Head of caudate nucleus (tissue), 42 donors: ENCODE measurements around the gene OLFM2.

ENCODE experiments used
- DNase-seq, 42 donors: peaks; one replicate each; pipeline versions ENCODE4 v3.0.0 to v3.0.0-alpha.2; 2020 to 2021; ENCODE audit warnings: mixed read lengths in 7 of 42
- intact Hi-C: fragments of 100-400 bp; cut with DNase I; formaldehyde crosslinking; loops from one replicate; pipeline ENCODE4 v1.15.0; 2022

The OLFM2 gene

DNA sequence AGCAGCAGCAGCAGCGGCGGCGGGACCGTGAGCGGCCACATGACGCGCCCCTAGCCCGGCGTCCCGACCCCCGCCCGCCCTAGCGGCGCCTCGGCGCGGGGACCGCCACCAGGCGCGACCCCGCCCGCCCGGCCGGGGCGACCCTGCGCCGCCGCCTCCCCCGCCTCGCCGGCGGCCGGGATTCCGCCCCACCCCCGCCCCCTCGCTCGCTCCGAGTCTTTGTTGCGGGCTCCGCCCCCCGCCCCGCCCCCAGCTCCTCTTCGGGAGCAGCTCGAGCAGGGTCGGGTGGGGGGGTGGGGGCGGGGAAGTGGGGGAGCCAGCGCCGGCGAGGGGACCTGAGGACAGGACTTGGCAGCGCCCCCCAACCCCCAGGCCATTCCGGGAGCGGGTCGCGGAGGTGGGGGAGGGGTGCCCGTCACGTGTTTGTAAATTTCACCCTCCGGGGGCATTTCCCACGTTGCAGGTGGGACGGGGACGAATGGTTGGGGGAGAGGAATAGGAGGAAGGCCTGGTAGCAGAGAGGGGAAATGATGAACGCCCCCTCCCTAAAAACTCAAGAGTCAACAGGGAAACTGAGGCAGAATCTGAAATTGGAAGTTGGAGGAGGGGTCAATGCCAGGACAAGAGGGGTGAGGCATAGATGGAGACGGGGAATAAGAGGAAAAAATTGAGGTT is at the start of gene OLFM2:
TSS of gene OLFM2 (minus strand) at position 190 of the 675 bp plus-strand sequence. CDS start at position 41, 149 bp downstream.
- intact Hi-C loops, result loop anchor here (10.0 kb wide), 2 partner anchors 158 to 318 kb away; partner anchors contain the start of gene MRPL4

GRCh38 chr19:9981406-9982260 is 45.3 kb upstream of the OLFM2 start:
- intact Hi-C loops, result no loop called here
- DNase-seq, result no peak

More for the DNA sequence above, at the start of gene OLFM2:
- DNase-seq, result peak in 28 of 42 donors; percentile 16 to 66 (median 44)

- DNase-seq, result no peak
- intact Hi-C loops, result no loop called here
These were observed 35.8 kb upstream of the OLFM2 start for GRCh38 chr19:9972103-9972502.

GRCh38 chr19:9971166-9971897 is 35.0 kb upstream of the OLFM2 start:
- DNase-seq, result no peak
- intact Hi-C loops, result no loop called here

DNA sequence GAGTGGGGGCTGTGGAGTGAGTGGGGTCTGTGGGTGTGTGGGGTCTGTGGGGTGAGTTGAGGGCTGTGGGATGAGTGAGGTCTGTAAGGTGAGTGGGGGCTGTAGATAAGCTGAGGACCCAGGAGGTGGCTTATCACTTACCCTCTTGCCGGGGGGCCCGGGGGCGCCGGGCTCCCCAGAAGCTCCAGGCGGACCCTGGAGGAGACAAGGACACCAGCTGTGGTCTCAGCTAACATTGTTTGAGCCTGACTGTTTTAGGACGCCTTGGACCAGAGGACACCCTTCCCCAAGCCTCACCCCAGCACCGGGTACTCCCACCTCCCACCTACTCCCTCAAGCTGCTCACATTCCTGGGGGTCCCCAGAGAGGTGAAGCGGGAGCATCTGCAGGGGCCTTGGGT is 34.2 kb upstream of the OLFM2 start:
- intact Hi-C loops, result no loop called here
- DNase-seq, result no peak

- intact Hi-C loops, result no loop called here
- DNase-seq, result no peak
These were observed 33.3 kb upstream of the OLFM2 start for GRCh38 chr19:9969688-9969975.

- no peak for DNase-seq
- intact Hi-C loops, result no loop called here
These were observed 32.7 kb upstream of the OLFM2 start for GRCh38 chr19:9968820-9969687.

- intact Hi-C loops, result no loop called here
- DNase-seq, result no peak
These were observed 31.0 kb upstream of the OLFM2 start for GRCh38 chr19:9967326-9967725.

DNA sequence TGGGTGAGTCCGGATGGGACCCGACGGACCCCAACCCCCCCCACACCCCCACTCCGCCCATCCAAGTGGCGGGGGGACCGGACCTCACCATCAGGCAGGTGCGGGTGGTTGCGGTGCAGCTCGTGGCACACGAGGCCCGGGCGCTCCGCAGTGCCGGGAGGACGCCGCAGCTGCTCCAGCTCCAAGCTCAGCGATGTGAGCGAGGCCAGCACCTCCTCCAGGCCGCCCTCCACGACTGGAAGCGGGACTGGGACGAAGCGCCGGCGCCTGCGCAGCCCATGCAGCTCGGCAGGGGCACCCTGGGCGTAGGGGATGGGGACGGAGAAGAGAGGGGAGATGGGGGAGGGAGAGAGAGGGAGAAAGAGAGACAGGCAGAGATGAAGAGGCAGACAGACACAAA is 30.1 kb upstream of the OLFM2 start:
- no peak for DNase-seq
- intact Hi-C loops, result no loop called here

DNA sequence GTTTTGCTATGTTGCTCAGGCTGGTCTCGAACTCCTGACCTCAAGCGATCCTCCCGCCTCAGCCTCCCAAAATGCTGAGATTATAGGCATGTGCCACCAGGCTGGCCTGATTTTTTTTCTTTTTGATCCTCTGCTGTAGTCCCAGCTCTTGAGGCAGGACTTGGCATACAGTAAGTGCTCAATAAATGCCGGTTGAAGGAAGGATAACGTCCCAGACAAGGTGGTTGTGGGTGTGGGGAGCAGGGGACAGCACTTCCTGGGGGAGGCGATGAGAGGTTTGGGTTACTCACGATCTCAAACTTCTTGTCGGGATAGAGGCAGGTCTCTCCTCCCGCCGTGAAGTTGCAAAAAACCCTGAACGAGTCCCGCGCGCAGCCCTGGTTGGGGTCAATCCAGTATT is 29.7 kb upstream of the OLFM2 start:
- no peak for DNase-seq
- intact Hi-C loops, result no loop called here

DNA sequence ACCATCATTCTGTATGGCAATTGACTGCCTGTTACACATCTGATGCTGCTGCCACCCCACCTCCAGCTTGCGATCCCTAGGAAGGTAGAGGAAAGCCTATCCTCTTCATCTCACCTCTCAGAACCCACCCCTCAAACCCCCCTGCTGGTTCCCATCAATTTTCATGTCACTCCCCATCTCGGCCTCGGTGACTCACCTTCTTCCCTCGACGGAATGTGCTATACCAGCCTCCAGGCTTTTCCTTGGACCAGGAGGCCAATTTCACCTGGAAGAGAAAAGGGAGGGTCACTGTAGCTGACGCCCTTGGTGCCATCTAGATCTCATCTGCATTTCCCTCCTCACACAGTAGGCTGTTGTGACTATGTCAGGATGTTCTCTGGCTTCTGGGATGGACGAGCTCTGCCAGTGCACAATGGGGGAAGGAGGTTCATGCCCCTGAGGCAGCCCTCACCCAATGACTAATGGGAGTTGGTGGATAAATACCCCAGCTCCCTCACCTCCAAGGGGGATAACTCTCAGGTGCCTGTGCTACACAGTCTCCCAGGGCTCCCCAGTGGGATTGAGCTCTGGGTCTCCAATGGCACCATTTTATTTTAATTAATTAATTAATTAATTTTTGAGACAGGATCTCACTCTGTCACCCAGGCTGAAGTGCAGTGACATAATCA is 26.4 kb upstream of the OLFM2 start:
- intact Hi-C loops, result no loop called here
- DNase-seq, result no peak

DNA sequence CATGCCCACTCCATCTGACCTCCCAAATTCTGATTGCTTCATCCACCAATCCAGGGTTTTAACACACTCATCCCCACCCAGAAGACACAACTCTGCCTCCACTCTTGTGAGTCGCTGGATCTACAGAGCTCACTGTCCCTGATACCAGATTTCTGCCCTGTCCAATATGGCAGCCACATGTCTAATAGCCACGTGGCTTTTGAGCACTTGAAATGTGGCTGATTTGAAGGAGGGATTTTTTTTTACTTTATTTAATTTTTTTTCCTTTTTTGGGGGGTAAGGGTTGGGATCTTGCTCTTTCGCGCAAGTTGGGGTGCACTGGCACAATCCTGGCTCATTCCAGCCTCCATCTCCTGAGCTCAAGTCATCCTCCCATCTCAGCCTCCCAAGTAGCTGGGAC is 24.8 kb upstream of the OLFM2 start:
- no peak for DNase-seq

DNA sequence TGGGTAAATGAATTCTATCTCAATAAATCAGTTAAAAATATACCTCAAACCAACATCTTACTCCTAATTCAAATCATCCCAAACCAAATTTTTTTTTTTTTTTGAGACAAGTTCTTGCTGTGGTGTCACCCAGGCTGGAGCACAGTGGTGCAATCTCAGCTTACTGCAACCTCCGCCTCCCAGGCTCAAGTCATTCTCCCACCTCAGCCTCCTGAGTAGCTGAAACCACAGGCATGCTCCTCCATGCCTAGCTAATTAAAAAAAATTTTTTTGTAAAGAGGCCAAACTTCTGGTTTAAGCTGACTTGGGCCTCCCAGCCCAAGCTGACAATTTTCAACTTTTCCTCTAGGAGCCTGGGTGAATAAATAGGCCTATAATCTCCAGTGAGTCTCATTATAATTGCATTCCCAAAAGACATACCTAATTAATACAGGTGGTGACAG is 22.1 kb upstream of the OLFM2 start:
- no peak for DNase-seq
- intact Hi-C loops, result no loop called here

More for the DNA sequence above, 24.8 kb upstream of the OLFM2 start:
- intact Hi-C loops, result no loop called here

- intact Hi-C loops, result no loop called here
- no peak for DNase-seq
These were observed 20.6 kb upstream of the OLFM2 start for GRCh38 chr19:9956956-9957355.

GRCh38 chr19:9953802-9954542 is 17.7 kb upstream of the OLFM2 start:
- intact Hi-C loops, result no loop called here
- DNase-seq, result peak in 38 of 42 donors; percentile 4 to 79 (median 45)

DNA sequence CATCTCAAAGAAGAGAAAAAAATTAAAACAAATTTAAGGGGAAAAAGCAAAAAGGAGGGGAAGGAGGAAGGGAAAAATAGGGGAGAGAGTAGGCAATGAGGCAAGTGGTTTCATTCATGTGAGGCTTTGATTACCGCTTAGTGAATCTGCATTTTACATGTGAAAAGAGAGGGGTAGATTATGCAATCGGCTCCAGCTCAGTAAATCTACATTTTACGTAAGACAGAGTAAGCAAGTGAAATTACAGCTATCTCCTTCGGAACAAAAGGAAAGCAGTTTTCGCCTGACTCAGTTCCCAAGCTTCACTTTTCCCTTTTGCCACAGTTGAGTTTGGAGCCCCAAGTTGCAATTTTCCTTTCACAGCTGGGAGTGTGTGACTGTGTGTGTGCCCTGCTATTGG is 16.0 kb upstream of the OLFM2 start:
- DNase-seq, result peak in 3 of 42 donors; percentile 30 to 57 (median 44)
- intact Hi-C loops, result no loop called here

GRCh38 chr19:9947441-9947840 is 11.1 kb upstream of the OLFM2 start:
- intact Hi-C loops, result no loop called here
- no peak for DNase-seq
